HG02870 (cell line): ENCODE results near the gene CFAP53.

ENCODE experiments used
- ATAC-seq: cut with Tn5 transposase; IDR thresholded peaks from one replicate; pipeline ENCODE4 v1.9.1; 2021; ENCODE audit warnings: mild to moderate bottlenecking, moderate library complexity; ENCODE audit not compliant: unreplicated experiment

Gene CFAP53

DNA sequence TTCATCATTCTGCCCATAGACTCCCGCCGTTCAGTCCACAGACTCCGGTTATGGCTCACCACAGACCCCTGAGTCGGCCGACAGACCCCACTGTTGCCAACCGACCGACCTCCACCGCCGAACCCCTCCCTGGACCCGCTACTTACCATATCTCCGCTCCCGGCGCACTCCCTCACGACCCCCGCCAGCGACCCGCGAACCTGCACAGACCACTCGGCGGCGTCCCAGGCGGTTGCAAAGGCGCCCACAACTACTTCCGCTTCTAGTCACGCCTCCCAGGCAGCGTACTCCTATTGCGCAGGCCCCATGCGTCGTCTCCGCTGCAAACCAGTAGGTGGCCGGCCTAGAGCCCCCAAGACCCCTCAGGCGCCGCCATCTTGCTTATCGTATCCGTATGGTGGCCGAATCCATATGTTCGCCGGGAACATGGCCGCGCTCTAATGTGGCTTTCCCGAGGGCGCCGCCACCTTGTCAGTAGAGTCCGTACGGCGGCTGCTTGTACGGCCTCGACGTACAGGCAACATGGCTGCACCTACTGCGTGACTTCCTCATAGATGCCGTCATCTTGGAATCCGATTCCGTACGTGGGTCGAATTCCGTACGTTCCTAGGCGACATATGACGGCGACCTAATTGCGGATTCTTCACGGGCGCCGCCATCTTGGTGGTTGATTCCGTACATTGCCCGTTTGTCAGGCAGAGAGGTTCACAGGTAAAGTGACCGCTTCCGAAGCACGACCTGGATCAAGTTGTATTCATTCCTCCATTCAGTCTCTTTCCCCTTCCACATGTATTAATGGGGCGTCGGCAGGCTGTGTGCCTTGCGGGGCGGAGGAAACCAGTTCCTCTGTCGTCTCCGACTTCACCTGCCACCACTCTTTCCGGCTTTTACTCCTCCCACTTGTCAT lies 21.4 kb upstream of the CFAP53 start, which contains the start of gene CXXC1:
CXXC1 (minus strand) TSS at position 252 of the 907 bp plus-strand sequence; CDS start at position 149, 103 bp downstream.
- peak; percentile 90 for ATAC-seq

DNA sequence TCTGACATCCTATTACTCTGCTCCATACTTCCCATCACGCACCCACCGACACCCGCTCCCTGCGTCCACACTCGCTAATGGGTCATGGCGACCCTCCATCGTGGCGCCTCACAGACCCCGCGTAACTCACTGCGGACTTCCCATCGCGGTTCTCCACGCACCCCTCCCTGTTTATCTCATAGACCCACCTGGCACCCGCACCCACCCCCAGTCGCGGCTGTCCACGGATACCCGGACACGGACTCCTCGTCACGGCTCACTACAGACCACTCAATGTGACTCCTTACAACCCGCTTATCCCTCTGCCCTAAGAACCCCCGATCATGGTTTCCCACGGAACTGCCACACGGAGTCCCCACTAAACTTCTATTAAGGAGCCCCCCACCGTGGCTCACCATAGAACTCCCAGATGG lies 20.7 kb upstream of the CFAP53 start:
- ATAC-seq = no peak

DNA sequence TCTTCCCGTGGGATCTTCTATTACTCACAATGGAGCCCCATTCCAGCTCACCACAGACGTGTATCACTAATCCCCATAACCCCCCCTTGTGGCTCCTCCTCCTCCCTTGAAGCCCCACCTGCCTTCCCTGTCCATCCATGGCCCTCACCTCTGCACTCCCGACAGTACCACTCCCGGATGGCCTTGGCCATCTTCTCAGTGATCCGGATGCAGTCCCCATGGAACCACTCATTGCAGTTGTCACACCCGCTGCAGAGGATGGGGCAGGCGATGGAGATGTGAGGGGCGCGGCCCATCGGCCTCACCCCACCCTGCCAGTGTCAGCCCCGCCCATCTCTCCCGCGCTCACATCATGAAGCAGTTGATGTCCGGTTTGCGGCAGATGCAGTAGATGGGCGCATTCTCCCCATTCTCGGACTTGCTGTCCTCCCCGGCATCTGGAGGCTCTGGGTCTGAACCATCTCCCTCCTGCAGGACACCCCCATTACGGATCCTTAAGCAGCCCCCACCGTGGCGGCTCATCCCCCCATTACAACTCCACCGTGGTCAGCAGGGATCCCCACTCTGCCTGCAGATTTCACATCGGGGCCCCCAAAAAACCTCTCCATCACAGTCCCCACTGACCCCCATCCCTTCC lies 20.2 kb upstream of the CFAP53 start:
- no peak for ATAC-seq

DNA sequence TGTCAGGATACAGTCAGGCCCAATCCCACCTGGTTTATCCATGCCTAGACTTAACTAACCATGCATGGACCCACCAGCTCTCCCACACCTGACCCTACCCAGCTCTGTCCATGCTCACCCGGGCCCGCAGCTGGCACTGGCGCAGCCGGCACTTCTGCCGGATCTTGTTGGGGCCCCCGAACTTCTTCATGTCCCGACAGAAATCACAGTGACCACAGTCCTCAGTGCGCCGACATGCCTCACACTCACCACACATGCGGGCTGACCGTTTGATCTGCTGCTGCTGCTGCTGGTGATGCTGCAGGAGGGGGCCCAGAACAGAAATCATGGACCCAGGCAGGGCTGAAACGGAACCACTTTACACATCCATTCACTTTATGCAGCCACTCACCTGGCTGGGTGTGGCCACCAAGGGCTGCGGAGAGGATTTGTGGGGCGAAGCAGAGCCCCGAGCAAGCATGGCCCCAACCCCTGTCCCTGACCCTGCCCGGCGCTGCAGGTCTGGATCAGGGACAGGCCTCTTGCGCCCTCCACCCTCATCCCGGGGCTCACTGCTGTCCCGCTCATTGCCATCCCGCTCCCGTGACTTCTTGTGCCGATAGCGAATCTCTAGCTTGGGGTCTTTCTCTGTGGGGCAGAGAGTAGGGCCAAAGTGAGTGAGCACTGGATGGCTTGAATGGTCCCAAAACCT lies 19.5 kb upstream of the CFAP53 start:
- no peak for ATAC-seq

DNA sequence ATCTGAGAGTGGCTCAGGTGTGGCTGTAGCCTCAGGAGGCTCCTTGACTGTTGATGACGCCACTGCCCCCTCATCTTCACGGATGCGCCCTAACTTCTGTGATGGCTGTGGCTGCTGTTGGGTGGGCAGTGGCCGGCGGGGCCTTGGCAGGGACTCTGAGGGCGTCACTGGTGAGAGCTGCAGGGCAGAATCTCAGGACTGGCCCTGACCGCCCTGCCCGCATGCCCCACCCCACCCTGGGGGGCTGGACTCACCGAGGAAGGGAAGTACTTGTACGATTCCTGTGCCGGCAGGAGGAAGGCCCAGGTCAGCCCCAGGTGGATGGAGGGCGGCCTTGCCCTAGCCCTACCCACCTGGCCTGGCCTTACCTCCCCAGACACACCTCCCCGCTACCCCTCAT lies 18.8 kb upstream of the CFAP53 start:
- no peak for ATAC-seq

DNA sequence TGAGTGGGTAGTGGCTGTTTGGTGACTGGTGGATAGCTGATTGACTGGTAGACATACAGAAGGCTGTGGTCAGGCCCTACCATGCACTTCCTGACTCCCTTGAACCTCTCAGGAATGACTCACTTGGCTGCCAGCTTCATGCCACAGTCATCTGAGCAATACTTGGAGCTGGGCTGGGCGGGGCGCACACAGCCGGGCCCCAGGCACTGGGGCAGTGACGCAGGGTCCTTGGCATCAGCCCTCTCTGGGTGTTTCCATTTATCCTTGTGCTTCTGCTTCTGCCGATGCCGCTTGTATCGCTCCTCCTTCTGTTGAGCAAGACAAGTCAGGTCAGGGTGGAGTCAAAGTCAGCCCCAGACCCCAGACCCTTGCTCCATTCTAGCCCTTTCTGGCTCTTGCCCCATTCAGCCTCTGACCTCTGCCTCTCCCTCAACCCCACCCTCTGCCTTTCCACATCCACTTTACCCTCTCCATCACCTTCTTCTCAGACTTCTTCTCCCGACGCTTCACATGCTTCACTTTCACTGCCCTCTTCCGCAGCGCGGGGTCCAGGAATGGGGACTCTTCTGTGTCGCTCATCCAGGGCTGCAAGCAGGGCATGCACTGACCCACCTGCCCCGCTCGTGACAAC lies 18.1 kb upstream of the CFAP53 start:
- ATAC-seq = no peak

DNA sequence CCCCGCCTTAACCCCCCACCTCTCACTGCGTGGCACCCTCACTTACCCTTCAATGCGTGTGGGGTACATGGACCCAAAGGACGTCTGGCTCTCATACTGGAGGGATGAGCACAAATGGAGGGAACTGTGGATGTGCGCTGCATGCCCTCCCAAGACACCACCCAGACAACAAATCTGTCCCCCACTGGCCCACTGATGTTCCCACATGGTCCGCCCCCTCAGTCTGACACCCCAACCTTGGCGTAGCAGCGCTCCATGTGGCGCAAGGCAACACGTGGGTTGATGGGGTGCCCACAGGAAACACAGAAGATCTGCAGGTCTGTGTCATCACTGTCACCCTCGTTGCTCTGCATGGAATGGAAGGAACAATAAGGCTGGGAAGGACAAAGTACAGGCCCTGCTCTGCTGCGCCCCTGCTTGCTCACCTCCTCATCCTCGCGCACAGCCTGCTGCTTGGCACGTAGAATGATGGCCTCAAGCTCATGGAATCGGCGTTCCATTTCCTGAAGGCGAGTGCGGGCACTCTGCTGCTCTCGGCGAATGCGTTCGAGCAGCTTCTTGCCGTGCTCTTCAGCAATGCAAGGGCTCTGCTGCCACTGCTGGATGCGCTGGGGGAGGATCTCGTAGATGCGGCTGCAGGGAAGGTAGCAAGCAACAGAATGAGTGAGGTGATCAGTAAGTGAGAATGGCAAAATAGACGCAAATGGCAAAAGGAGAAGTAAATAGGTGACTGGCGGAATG lies 17.3 kb upstream of the CFAP53 start:
- ATAC-seq = no peak

DNA sequence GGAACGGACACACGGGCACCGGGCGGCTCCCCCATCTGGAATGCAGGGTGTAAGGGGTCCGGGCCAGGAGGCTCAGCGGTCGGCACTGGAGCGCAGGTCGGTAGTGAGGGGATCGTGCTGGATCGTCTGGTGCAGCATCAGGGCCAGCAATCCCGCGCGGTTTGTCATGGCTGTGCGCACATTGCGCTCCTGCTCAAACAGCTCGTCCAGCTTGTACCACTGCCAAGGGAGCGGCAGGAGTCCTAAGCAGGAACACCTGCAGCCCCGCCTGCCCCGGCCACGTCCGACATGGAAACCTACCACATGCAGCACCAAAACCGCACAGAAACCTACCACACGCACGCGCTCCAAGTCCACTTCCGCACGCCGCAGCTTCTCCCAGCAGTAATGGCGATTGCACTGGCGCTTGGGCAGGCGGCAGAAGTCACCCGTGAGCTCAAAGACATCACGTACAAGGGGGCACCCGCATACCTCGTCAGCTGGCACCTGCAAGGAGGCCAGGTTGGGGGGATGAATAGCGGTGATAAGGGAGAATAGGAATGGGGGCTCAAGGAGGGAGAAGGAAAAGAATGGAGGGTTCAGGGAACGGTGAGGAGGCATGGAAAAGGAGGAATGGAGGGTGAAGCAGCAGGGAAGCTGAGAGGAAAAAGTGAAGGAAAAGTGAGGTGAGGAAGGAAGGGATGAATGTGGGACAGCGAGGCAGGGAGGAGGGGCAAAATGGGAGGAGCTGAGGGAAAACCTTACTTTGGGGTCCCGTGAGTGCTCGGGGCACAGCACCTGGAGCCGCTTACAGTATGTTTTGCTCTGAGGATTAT lies 16.4 kb upstream of the CFAP53 start:
- no peak for ATAC-seq

DNA sequence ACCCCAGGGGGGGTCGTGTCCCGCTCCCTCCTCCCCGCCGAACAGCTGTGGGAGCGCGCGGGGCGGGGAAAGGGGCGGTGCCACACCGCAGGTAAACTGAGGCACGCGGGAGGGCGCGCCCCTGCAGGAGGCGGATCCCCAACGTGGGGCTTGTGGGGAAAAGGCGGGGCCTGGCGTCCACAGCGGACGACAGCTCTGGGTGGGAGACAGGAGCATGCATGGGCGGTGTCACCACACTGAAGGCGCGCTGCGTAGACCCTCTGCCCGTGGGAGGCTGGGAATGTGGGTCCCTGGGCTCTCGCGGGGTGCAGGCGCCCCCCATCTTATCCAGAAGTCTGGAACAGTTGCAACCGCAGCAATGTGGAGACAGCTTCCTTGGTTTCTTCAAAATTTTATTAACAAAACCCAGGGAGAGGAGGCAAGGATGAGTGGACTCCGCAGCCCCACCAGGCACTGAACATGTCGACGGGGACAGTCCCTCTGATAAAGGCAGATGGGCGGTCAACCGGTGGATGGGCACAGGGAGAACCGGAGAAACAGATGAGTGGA lies 15.8 kb upstream of the CFAP53 start:
- ATAC-seq = no peak

DNA sequence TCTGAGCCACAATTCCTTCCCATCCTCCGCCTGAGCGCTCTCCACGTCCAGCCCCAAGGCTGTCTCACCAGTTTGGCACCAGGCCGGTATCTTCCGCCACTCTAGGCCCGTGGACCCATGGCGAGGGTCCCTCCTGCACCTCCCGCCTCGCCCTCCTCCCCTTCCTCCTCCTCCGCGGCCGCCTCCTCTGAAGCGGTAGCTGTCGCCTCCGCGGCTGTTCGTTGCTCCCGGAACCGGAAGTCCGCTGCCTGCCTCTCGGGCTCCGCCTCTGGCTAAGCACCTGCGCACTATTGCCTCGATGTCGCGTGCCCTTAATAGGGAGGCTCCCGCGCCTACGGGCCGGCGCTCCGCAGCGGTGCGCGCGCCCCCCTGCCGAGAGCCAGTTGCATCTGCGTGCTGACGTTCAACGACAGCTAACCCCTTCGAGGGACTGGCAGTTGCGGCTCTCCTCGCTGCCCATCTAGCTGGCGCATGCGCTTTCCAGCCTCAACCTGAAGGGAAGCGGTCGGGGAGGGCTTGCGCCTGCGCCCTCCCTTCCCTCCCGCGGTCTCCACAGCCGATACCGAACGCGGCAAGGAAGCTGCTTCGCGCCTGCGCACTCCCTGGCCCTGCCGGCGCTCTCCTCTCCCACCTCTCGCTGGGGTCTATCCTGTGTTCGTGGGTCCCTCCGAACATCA lies 15.1 kb upstream of the CFAP53 start, which contains the start of gene MBD1:
MBD1 (minus strand) TSS at position 229 of the 677 bp plus-strand sequence. CDS start 1,531 bp downstream, outside the sequence.
- ATAC-seq = peak; percentile 93

DNA sequence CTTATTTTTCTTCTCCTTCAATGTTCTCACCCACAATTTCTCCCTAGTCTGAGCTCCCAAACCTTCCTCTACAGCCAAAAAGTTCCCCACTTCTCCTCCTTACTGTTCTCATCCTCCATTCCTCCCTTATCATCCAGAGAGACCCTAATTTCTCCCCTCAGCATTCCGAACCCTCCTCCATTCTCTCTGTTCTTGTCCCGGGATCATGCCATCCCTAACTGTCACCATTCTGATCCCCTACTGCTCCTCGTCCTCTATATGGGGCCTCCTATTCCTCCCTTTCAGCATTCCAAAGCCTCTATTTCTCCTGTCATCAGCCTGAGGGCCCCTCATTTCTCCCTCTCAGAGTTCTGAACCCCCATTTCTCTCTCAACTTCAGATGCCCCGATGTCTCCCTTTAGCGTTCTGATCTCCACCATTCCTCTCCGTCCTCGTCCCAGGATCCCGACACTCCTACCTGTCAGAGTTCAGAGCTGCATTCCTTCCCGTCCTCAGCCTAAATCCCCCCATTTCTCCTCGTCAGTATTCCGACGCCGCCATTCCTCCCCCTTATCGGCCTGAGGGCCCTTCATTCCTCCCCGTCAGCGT lies 14.5 kb upstream of the CFAP53 start:
- ATAC-seq = no peak

DNA sequence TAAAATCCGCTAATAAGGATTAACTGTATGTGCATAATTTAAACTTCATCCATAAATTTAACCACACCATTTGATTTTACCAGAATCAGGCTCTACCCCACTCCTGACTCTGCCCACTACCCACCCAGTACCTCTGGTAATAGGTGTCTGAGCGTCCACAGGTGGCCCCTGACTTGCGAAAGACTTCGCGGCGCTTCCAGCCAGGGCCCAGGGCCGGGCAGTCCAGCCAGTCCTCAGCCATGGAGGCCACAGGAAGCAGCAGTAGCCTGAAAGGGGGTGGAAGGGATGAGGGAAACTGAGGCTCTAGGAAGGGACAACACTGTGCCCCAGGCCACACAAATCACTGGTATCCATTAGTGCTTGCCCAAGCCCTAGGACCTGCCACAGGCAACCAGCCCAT lies 13.5 kb upstream of the CFAP53 start:
- ATAC-seq = no peak

DNA sequence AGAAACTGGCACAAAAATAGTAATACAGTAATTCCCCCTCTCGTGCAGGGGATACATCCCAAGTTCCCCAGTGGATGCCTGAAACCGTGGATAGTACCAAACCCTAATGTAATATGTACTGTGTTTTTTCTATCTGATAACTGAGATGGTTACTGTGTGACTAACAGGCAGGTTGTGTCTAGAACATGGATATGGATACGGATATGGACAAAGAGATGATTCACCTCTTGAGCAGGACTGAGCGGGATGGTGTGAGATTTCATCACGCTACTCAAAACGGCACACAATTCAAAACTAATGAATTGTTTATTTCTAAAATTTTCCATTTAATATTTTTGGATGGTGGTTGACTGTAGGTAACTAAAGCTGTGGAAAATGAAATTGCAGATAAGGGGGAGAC lies 11.6 kb upstream of the CFAP53 start:
- ATAC-seq = no peak

DNA sequence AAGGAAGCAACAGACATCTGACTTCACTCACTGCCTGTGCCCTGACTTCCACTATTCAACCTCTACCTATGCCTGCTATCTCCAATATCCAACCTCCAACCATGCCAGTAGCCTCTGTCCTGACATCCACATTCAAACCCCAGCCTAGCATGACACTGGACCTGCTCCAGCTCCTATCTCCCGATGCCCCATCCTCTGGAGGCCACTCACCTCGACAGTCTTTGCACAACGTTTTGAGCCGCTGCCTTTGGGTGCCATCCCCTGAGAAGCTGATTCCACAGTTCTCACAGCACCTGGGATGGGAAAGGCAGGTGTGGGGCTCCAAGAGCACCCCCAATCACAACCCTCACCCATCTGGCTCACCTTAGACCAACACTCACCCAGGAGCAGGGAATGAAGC lies 10.2 kb upstream of the CFAP53 start:
- no peak for ATAC-seq

DNA sequence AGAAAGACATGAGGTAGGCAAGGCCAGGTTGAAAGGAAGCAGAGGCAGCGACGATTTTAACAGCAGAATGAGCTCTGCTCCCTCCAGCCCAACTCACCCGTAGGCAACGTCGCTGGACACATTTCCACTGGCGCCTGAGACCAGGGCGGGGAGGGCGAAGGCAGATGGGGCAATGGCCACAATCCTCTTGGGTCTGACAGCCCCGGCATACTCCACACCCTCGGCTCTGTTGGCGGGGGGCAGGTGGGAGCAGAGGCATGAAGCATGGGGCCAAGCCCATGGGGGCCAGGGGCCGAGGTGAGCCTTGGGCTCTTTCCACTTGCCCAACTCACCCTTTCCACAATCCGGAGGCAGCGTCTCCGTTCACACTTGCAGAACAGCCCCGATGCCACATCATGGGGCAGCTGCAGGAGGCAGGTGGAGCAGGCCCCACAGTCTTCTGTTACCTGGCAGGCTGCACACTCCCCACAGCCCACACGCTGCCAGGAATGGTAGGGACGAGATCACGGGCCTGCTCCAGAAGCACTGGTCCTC lies 9.3 kb upstream of the CFAP53 start:
- no peak for ATAC-seq

DNA sequence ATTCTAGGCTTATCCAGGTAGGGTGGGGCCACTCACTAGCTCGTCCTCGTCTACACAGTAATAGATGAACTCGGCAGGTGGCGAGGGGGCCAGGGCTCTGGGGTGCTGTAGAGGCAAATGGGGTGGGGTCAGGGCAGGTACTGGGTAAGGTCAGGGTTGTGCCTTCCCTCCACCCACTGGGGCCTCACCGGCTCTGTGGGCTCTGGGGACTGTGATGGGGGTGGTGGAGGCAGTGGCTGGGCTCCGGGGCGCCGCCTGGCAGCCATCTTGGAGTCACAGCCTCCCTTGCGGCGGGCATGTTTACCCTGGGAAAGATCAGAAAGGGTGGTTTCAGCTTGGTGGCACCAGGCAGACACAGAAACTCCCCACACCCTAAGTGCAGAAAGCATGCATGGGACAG lies 8.6 kb upstream of the CFAP53 start:
- ATAC-seq = no peak

DNA sequence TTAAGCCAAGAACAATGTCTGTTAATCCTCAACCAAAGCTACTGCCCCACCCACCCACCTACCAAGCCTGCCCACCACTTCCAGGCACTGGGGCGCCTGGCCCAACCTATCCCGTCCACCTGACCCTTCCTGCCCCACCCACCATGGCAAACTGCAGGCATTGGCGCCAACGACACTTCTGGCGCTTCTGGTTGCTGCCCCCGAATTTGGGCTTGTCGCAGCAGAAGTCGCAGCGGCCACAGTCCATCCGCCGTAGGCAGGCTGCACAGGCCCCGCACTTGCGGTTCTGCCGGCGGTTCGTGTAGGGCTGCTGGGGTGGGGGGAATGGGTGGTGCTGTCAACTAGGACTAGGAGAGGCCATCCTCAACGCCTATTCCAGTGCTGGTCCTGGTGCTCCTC lies 7.7 kb upstream of the CFAP53 start:
- ATAC-seq = no peak
